GM12891 (cell line): Measurements from ENCODE around the gene ENKD1.

Experiments used
- POLR2A ChIP-seq: IDR thresholded peaks from 2 replicates; pipeline ENCODE4 v1.6.1; 2011; ENCODE audit warnings: low read depth, low read length, control low read depth
- POLR2AphosphoS5 ChIP-seq: IDR thresholded peaks from 2 replicates; pipeline ENCODE4 v1.6.1; 2011; ENCODE audit warnings: low read depth, low read length, control low read depth
- SPI1 ChIP-seq: IDR thresholded peaks from 2 replicates; pipeline ENCODE4 v1.6.1; 2011; ENCODE audit warnings: low read depth, low read length, control low read depth
- TAF1 ChIP-seq: IDR thresholded peaks from 2 replicates; pipeline ENCODE4 v1.6.1; 2011; ENCODE audit warnings: low read depth, low read length, control low read depth

GRCh38 chr16:67716097-67716496 lies 49.5 kb upstream of the ENKD1 start:
- TF ChIP-seq POLR2AphosphoS5 (no peak), SPI1 (no peak), POLR2A (no peak), TAF1 (no peak)
